ENCODE results near the gene TMEM271. TPM values are rescaled to one million over a fixed set of nuclear protein-coding genes. Genes with fewer than 3 reads are reported as not detected.
"Not testable (repeated sequence)": the region's sequence is repeated elsewhere in the genome, so short reads cannot be mapped to it uniquely, and the experiment has no call there.

Gene TMEM271
- total RNA-seq, 1 donor from 2014 or later, result 0.26 TPM

GRCh38 chr4:560731-561291 lies 15.3 kb downstream of the TMEM271 start:
- Mint-ChIP-seq H3K9me3 (peaks cover 19% of the 10 kb centered on the region), H3K4me3 (no peak overlapping the region), H3K27me3 (ENCODE audit: low read depth) (peaks cover 8% of the 10 kb centered on the region), H3K36me3 (ENCODE audit: low read depth) (no peaks in the 10 kb centered on the region), H3K4me1 (no peaks in the 10 kb centered on the region), H3K27ac (ENCODE audit: unreplicated experiment) (no peak overlapping the region)
- DNase-seq (ENCODE audit: low read depth, low spot score), result no peak
- no peak for TF ChIP-seq CTCF (conservative IDR thresholded peaks at IDR 0.05)

GRCh38 chr4:560061-560460 lies 16.0 kb downstream of the TMEM271 start:
- peaks cover 8% of the 10 kb centered on the region for H3K27me3 Mint-ChIP-seq (ENCODE audit: low read depth)
- no peak overlapping the region for H3K4me3 Mint-ChIP-seq
- DNase-seq (ENCODE audit: low read depth, low spot score), result no peak
- no peak overlapping the region for H3K27ac Mint-ChIP-seq (ENCODE audit: unreplicated experiment)
- no peaks in the 10 kb centered on the region for H3K36me3 Mint-ChIP-seq (ENCODE audit: low read depth)
- no peaks in the 10 kb centered on the region for H3K4me1 Mint-ChIP-seq
- TF ChIP-seq CTCF (conservative IDR thresholded peaks at IDR 0.05), result no peak
- peaks cover 15% of the 10 kb centered on the region for H3K9me3 Mint-ChIP-seq

- Mint-ChIP-seq H3K27ac (ENCODE audit: unreplicated experiment) (no peak overlapping the region), H3K9me3 (peaks cover 3% of the 10 kb centered on the region)
Measured at GRCh38 chr4:555566-556275, 20.4 kb downstream of the TMEM271 start.

GRCh38 chr4:554793-555320 lies 21.2 kb downstream of the TMEM271 start:
- H3K36me3 Mint-ChIP-seq (ENCODE audit: low read depth); H3K27ac Mint-ChIP-seq (ENCODE audit: unreplicated experiment); DNase-seq (ENCODE audit: low read depth, low spot score); H3K4me3 Mint-ChIP-seq; H3K4me1 Mint-ChIP-seq; H3K9me3 Mint-ChIP-seq: not testable (repeated sequence)
- H3K27me3 Mint-ChIP-seq (ENCODE audit: low read depth), result peaks cover 23% of the 10 kb centered on the region

More at GRCh38 chr4:555566-556275, 20.4 kb downstream of the TMEM271 start:
- Mint-ChIP-seq H3K4me3 (no peak overlapping the region), H3K27me3 (ENCODE audit: low read depth) (peaks cover 28% of the 10 kb centered on the region), H3K4me1 (no peaks in the 10 kb centered on the region), H3K36me3 (ENCODE audit: low read depth) (no peaks in the 10 kb centered on the region)
- TF ChIP-seq CTCF (conservative IDR thresholded peaks at IDR 0.05), result no peak
- DNase-seq (ENCODE audit: low read depth, low spot score), result no peak

GRCh38 chr4:552019-552418 lies 24.1 kb downstream of the TMEM271 start:
- no peak overlapping the region for H3K4me3 Mint-ChIP-seq
- DNase-seq (ENCODE audit: low read depth, low spot score), result no peak
- H3K36me3 Mint-ChIP-seq (ENCODE audit: low read depth), result no peaks in the 10 kb centered on the region
- peaks cover 38% of the 10 kb centered on the region for H3K27me3 Mint-ChIP-seq (ENCODE audit: low read depth)
- no peak for TF ChIP-seq CTCF (conservative IDR thresholded peaks at IDR 0.05)
- no peaks in the 10 kb centered on the region for H3K4me1 Mint-ChIP-seq
- H3K27ac Mint-ChIP-seq (ENCODE audit: unreplicated experiment), result no peak overlapping the region
- H3K9me3 Mint-ChIP-seq, result peaks cover 3% of the 10 kb centered on the region

- not testable (repeated sequence) for H3K36me3 Mint-ChIP-seq (ENCODE audit: low read depth); H3K4me1 Mint-ChIP-seq; H3K27ac Mint-ChIP-seq (ENCODE audit: unreplicated experiment); H3K4me3 Mint-ChIP-seq; DNase-seq (ENCODE audit: low read depth, low spot score); H3K9me3 Mint-ChIP-seq
- peaks cover 53% of the 10 kb centered on the region for H3K27me3 Mint-ChIP-seq (ENCODE audit: low read depth)
Measured at GRCh38 chr4:550268-550667, 25.8 kb downstream of the TMEM271 start.
